ENCODE data around the gene DUSP9.

GRCh38 chrX:153634236-153634635 lies 12.8 kb upstream of the DUSP9 start:
- no peak for TF ChIP-seq EZH2 (IDR thresholded peaks at IDR 0.05; ENCODE audit: borderline replicate concordance, low read depth, low read length, severe bottlenecking)
- TF ChIP-seq CTCF (IDR thresholded peaks at IDR 0.05; ENCODE audit: borderline replicate concordance, extremely low read depth, low read length, poor library complexity, severe bottlenecking), result no peak

Data from DND-41 (cell line).